Measurements from ENCODE around the gene KCNJ12.
"Not testable (repeated sequence)": the region's sequence is repeated elsewhere in the genome, so short reads cannot be mapped to it uniquely, and the experiment has no call there.

Gene KCNJ12

DNA sequence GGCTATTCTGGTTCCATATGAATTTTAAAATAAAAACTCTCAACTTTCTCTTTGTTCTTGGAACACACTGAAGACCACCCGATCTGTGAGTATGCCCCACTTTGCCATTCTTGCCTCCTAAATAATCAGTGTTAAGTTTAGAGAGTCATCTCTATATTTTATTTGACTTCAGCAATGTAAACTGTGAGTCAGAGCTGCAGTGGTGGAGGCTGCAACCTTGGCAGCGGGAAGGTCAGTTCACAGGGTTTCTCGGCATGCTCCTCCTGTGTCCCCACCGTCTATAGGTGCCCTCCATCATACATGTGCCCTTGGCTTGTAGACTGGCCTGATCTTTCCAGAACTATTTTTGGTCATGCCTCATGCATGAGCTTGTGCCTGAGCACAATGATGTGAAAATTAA, 71.4 kb downstream of the KCNJ12 start:
- DNase-seq (ENCODE audit: low read depth in 2 of 2), result not testable (repeated sequence)

DNA sequence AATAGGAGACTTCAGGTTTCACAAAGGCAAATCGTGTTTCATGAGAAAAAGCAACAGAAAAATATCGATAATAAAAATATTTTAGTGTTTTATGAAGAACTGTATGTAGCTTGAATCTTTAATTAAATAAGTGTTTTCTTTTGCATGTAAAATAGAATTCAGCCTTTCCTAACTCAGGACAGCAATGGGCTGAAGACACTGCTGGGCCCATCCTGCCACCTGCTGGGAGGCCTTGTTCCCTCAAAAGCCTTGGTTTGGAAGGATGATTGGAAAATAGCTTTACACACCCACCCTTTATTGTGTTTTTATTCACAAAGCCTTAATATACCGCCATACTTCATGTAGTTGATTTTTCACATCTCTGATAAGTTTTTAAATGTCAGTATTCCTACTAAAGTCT, 73.7 kb downstream of the KCNJ12 start:
- DNase-seq (ENCODE audit: low read depth in 2 of 2), result not testable (repeated sequence)

GRCh38 chr17:21451975-21452374, 75.8 kb downstream of the KCNJ12 start:
- DNase-seq (ENCODE audit: low read depth in 2 of 2), result no peak

- peak in 1 of 2 donors; percentile 18 for DNase-seq (ENCODE audit: low read depth in 2 of 2)
These were observed 76.4 kb downstream of the KCNJ12 start for GRCh38 chr17:21452377-21453143.

- DNase-seq (ENCODE audit: low read depth in 2 of 2), result no peak
These were observed 77.2 kb downstream of the KCNJ12 start for GRCh38 chr17:21453144-21453898.

DNA sequence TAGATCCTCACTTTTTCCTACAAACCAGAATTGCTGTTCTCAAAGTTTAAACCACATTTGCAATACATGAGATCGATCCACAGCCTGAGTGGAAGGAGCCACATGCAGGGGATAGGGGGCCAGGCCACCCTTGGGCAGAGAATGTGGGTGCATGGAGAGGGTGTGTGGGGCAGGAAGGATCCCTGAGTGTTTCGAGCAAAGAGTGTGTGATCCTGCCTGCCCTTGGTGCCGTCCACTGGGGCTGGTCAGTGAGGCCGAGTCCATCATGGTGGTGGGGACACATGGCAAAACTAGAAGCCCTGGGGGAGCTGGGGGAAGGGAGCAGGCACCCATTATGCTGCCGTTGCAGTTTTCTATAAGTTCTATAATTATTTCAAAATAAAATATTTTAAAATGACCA, 77.8 kb downstream of the KCNJ12 start:
- not testable (repeated sequence) for DNase-seq (ENCODE audit: low read depth in 2 of 2)

GRCh38 chr17:21454441-21454840, 78.3 kb downstream of the KCNJ12 start:
- no peak for DNase-seq (ENCODE audit: low read depth in 2 of 2)

GRCh38 chr17:21455761-21456160, 79.6 kb downstream of the KCNJ12 start:
- no peak for DNase-seq (ENCODE audit: low read depth in 2 of 2)

- DNase-seq (ENCODE audit: low read depth in 2 of 2), result not testable (repeated sequence)
These were observed 80.3 kb downstream of the KCNJ12 start for GRCh38 chr17:21456449-21456848.

GRCh38 chr17:21457051-21458026, 81.2 kb downstream of the KCNJ12 start:
- DNase-seq (ENCODE audit: low read depth in 2 of 2), result peak; percentile 89 to 96

DNA sequence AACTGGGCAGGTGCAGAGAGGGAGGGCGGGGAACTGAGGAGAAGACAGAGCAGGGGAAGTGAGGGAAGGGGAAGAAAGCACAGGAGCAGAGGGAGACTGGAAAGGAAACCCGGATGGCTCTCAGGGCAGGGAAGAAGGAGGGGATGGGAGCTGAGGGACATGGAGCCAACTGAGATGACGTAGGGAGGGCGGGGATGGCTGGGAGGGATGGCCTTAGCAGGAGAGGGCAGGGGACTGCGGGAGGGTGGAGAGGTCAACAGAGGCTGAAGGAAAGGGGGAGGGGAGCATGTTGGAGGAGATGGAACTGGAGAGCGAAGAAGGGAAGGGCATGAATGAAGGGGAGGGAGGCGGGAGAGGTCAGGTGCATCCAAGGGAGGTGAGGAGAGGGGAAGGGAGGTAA, 81.9 kb downstream of the KCNJ12 start:
- no peak for DNase-seq (ENCODE audit: low read depth in 2 of 2)

DNA sequence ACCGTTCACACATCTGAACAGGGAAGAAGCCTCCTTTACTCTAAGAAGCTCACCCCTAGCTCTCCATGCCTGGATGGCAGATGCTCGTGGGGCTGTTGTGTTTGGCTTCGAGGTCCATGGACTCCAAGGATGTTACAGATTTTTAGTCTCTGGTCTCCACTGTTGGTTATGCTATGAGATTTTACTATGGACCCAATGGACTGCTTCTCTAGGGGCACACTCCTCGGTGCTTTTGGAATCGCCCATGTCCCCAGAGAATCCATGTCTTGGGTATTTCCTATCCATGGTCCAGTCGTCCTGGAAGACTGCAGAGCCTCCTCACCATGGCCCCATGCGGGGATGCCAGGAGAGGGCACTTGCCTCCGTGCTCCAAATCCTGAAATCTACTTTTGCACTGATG, 83.4 kb downstream of the KCNJ12 start:
- DNase-seq (ENCODE audit: low read depth in 2 of 2), result no peak

GRCh38 chr17:21460358-21460757, 84.2 kb downstream of the KCNJ12 start:
- no peak for DNase-seq (ENCODE audit: low read depth in 2 of 2)

- DNase-seq (ENCODE audit: low read depth in 2 of 2), result no peak
These were observed 86.1 kb downstream of the KCNJ12 start for GRCh38 chr17:21462237-21462636.

DNA sequence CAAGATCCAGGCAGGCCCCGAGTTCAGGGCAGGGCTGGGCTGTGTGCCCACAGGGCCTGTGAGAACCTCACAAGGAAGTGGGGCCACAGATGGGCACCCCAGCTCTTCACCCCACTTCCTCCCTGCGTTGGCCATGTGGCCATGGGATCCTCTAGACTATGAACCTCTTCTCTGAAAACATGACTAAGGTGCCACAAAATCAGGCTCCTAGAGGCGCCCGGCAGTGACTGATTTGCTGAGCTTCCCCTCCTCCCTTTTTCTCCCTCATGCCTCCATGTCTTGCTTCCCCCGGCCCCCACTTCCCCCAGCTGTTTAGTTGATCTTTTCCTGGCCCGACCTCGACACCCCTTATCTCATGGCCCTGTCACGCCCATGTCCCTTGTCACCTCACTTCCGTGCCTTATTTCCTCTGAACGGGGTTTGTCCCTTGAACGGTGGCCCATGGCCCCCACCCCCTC, 87.1 kb downstream of the KCNJ12 start:
- no peak for DNase-seq (ENCODE audit: low read depth in 2 of 2)

- no peak for DNase-seq (ENCODE audit: low read depth in 2 of 2)
These were observed 87.7 kb downstream of the KCNJ12 start for GRCh38 chr17:21463779-21464407.

DNA sequence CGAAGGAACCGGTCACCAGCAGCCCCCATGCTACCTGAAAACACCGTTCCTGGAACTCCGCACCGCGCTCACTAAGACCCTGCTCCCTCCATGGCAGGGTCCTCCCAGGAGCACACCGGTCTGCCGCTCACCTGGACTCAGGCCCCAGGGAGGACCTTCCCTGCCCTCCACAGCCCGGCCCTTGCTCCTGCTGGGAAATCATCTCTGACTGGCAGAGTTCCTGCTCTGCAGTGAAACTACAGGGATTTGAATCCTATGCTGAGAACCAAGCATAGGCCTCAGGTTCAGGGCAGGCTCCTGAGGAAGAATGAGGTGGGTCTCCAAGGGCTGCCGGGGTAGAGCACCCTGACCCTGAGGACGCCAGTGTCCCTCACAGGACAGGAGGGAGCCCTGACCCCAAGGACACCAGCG, 88.5 kb downstream of the KCNJ12 start:
- DNase-seq (ENCODE audit: low read depth in 2 of 2), result no peak

DNA sequence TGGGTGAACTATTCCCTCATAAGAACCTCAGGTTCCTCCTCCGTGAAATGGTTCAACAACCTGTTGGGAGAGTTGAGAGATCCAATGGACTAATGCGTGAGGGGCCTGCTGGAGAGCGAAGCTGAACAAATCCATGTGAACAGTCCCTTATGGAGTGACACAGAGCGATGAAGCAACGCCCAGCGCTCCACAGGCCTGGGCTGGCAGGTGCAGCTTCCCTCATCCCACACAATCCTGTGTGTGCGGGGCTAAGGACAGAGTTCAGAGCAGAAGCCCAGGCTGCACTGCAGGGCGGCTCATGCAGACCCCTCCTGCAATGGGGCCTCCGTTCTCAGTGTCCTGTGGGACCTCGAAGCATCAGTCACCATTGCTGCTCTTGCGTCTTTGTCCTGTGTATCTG, 90.4 kb downstream of the KCNJ12 start:
- no peak for DNase-seq (ENCODE audit: low read depth in 2 of 2)

- DNase-seq (ENCODE audit: low read depth in 2 of 2), result no peak
These were observed 91.0 kb downstream of the KCNJ12 start for GRCh38 chr17:21467196-21467595.

- no peak for DNase-seq (ENCODE audit: low read depth in 2 of 2)
These were observed 91.8 kb downstream of the KCNJ12 start for GRCh38 chr17:21467739-21468490.

Data from stimulated activated CD4-positive, alpha-beta T cell treated with anti-CD3 and anti-CD28 coated beads, Interleukin-4, amount 100 ng/mL, for 48 hours (primary cell).